ENCODE data around the gene PDXK.
"Not testable (repeated sequence)": the region's sequence is repeated elsewhere in the genome, so short reads cannot be mapped to it uniquely, and the experiment has no call there.

PDXK gene

DNA sequence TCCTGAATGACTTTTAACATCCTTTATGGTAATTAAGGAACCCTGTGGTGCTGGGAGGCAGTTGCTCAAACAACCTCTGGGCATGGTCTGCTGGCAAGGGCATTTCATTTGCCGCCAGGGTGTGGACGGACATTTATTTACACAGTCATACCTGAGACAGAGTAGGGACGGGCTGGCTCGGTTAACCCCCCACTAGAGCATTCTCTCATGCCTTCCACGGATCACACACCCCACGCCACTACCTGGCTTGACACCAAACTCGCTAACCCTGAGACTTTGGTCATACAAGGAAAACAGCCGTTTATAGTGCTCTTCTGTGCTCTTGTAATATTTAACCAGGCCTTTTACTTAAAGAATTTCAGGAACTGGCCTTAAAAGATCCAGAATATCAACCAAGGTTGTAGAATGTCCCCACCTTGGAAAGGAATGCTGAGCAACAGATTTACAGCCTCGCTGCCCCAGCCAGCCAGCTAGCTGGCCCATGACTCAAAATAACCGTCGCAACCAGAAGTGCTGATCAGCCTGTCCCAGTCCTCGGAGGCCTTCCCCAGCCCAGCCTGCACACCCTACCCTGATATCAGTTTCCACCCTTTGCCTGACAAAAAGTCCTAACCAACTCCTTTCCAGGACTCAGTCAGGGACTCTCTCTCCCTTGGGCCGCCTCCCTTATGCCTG, 6.5 kb upstream of the PDXK start:
- Histone ChIP-seq H2AFZ (no peak overlapping the region), H3K27me3 (ENCODE audit: control insufficient read depth, insufficient read depth, low read length) (no peaks in the 10 kb centered on the region), H3K4me3 (ENCODE audit: low read depth, low read length) (no peak overlapping the region), H3K4me1 (no peaks in the 10 kb centered on the region), H3K36me3 (ENCODE audit: control insufficient read depth, insufficient read depth, low read length) (no peaks in the 10 kb centered on the region), H3K9me3 (ENCODE audit: control insufficient read depth, low read length) (no peaks in the 10 kb centered on the region), H3K27ac (no peak overlapping the region), H3K4me2 (ENCODE audit: low read length) (no peak overlapping the region), H3K9ac (no peak overlapping the region), H3K79me2 (no peaks in the 10 kb centered on the region)
- TF ChIP-seq, protein P1, sequence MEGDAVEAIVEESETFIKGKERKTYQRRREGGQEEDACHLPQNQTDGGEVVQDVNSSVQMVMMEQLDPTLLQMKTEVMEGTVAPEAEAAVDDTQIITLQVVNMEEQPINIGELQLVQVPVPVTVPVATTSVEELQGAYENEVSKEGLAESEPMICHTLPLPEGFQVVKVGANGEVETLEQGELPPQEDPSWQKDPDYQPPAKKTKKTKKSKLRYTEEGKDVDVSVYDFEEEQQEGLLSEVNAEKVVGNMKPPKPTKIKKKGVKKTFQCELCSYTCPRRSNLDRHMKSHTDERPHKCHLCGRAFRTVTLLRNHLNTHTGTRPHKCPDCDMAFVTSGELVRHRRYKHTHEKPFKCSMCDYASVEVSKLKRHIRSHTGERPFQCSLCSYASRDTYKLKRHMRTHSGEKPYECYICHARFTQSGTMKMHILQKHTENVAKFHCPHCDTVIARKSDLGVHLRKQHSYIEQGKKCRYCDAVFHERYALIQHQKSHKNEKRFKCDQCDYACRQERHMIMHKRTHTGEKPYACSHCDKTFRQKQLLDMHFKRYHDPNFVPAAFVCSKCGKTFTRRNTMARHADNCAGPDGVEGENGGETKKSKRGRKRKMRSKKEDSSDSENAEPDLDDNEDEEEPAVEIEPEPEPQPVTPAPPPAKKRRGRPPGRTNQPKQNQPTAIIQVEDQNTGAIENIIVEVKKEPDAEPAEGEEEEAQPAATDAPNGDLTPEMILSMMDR (IDR thresholded peaks at IDR 0.05): no peak

DNA sequence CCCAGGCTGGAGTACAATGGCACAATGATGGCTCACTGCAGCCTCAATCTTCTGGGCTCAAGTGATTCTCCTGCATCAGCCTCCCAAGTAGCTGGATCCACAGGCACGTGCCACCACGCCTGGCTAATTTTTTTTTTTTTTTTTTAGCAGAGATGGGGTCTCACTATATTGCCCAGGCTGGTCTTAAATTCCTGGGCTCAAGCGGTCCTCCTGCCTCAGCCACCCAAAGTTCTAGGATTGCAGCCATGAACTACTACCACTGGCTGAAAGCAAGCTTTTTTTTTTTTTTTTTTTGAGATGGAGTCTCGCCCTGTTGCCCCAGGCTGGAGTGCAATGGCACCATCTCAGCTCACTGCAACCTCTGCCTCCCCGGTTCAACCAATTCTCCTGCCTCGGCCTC, 5.8 kb upstream of the PDXK start:
- H3K4me2 ChIP-seq (ENCODE audit: low read length); H3K9ac ChIP-seq; H3K79me2 ChIP-seq; H3K4me3 ChIP-seq (ENCODE audit: low read depth, low read length); H3K27ac ChIP-seq; H3K36me3 ChIP-seq (ENCODE audit: control insufficient read depth, insufficient read depth, low read length); H3K27me3 ChIP-seq (ENCODE audit: control insufficient read depth, insufficient read depth, low read length); H3K9me3 ChIP-seq (ENCODE audit: control insufficient read depth, low read length); H3K4me1 ChIP-seq; H2AFZ ChIP-seq: not testable (repeated sequence)

GRCh38 chr21:43716376-43717165, 2.4 kb upstream of the PDXK start:
- Histone ChIP-seq H3K9me3 (ENCODE audit: control insufficient read depth, low read length) (no peaks in the 10 kb centered on the region), H3K27me3 (ENCODE audit: control insufficient read depth, insufficient read depth, low read length) (no peaks in the 10 kb centered on the region), H3K4me2 (ENCODE audit: low read length) (no peak overlapping the region), H3K4me3 (ENCODE audit: low read depth, low read length) (no peak overlapping the region), H3K79me2 (peaks cover 4% of the 10 kb centered on the region), H2AFZ (no peak overlapping the region), H3K4me1 (no peaks in the 10 kb centered on the region), H3K27ac (no peak overlapping the region), H3K9ac (no peak overlapping the region), H3K36me3 (ENCODE audit: control insufficient read depth, insufficient read depth, low read length) (no peaks in the 10 kb centered on the region)
- TF ChIP-seq, protein P1 (IDR thresholded peaks at IDR 0.05): no peak

- TF ChIP-seq, protein P1 (IDR thresholded peaks at IDR 0.05): no peak
- Histone ChIP-seq H3K4me3 (ENCODE audit: low read depth, low read length) (no peak overlapping the region), H2AFZ (no peak overlapping the region), H3K9me3 (ENCODE audit: control insufficient read depth, low read length) (no peaks in the 10 kb centered on the region), H3K9ac (no peak overlapping the region), H3K36me3 (ENCODE audit: control insufficient read depth, insufficient read depth, low read length) (no peaks in the 10 kb centered on the region), H3K27me3 (ENCODE audit: control insufficient read depth, insufficient read depth, low read length) (no peaks in the 10 kb centered on the region), H3K4me2 (ENCODE audit: low read length) (no peak overlapping the region), H3K27ac (no peak overlapping the region), H3K4me1 (no peaks in the 10 kb centered on the region), H3K79me2 (peaks cover 4% of the 10 kb centered on the region)
Measured at GRCh38 chr21:43717166-43717853, 1.6 kb upstream of the PDXK start.

Measured in parathyroid adenoma (tissue), 2 donors.